WTC11 (cell line): Measurements from ENCODE around the gene MYOZ1. TPM values are rescaled to one million over a fixed set of nuclear protein-coding genes. Genes with fewer than 3 reads are reported as not detected.
A peak's percentile ranks its signal among the peaks of the same experiment; 100 is the strongest.

ENCODE experiments used
- ATAC-seq: fragments of 200-7000 bp; cut with Tn5 transposase; 2 replicates; pipeline ENCODE4 v1.10.0; 2021; ENCODE audit warnings: mild to moderate bottlenecking, moderate library complexity
- CTCF ChIA-PET: fragments of 300-600 bp; sonication (Branson Sonifier 250); formaldehyde crosslinking; loops from one replicate; lab custom pipeline; 2021; ENCODE audit warnings: antibody characterized with exemption; lab: Charles Lee
- POLR2A ChIA-PET: fragments of 350-600 bp; sonication (Branson Sonifier 250); formaldehyde crosslinking; loops from one replicate; lab custom pipeline; 2021; ENCODE audit warnings: antibody characterized with exemption; lab: Charles Lee
- DNase-seq: peaks from one replicate; pipeline ENCODE4 v3.0.0; 2021; ENCODE audit warnings: low spot score
- H3K27ac Mint-ChIP-seq: 2 replicates; pipeline ENCODE4 v1.8.0; 2021; ENCODE audit warnings: mixed read lengths
- H3K27me3 Mint-ChIP-seq: 2 replicates; pipeline ENCODE4 v1.8.0; 2021; ENCODE audit warnings: low read depth, mild to moderate bottlenecking, moderate library complexity, mixed read lengths
- H3K36me3 Mint-ChIP-seq: 2 replicates; pipeline ENCODE4 v1.8.0; 2021; ENCODE audit warnings: mixed read lengths
- H3K4me1 Mint-ChIP-seq: 2 replicates; pipeline ENCODE4 v1.8.0; 2022; ENCODE audit warnings: mixed read lengths
- H3K4me3 Mint-ChIP-seq: 2 replicates; pipeline ENCODE4 v1.8.0; 2021; ENCODE audit warnings: mild to moderate bottlenecking, moderate library complexity, mixed read lengths
- H3K9me3 Mint-ChIP-seq: 2 replicates; pipeline ENCODE4 v1.8.0; 2021; ENCODE audit warnings: mixed read lengths
- ATF1 ChIP-seq: sonication (generic); formaldehyde crosslinking; IDR thresholded peaks from 2 replicates; pipeline ENCODE4 v1.8.1; 2023; ENCODE audit warnings: mild to moderate bottlenecking, moderate library complexity, missing genetic modification reagents
- CREM ChIP-seq: sonication (generic); formaldehyde crosslinking; IDR thresholded peaks from 2 replicates; pipeline ENCODE4 v1.8.1; 2022; ENCODE audit warnings: mild to moderate bottlenecking, missing genetic modification reagents, moderate library complexity
- ELF4 ChIP-seq: sonication (generic); formaldehyde crosslinking; IDR thresholded peaks from 2 replicates; pipeline ENCODE4 v1.8.1; 2022; ENCODE audit warnings: low read depth, mild to moderate bottlenecking, moderate library complexity, missing genetic modification reagents
- FOXK1 ChIP-seq: sonication (generic); formaldehyde crosslinking; IDR thresholded peaks from 2 replicates; pipeline ENCODE4 v1.8.0; 2022; ENCODE audit warnings: mild to moderate bottlenecking, moderate library complexity, missing genetic modification reagents
- IRF2 ChIP-seq: sonication (generic); formaldehyde crosslinking; IDR thresholded peaks from 2 replicates; pipeline ENCODE4 v1.8.0; 2022; ENCODE audit warnings: low read depth, missing genetic modification reagents, borderline replicate concordance
- KAT7 ChIP-seq: sonication (generic); formaldehyde crosslinking; IDR thresholded peaks from 2 replicates; pipeline ENCODE4 v1.8.1; 2023; ENCODE audit warnings: missing genetic modification reagents, mild to moderate bottlenecking, borderline replicate concordance
- MYBL2 ChIP-seq: sonication (generic); formaldehyde crosslinking; IDR thresholded peaks from 2 replicates; pipeline ENCODE4 v1.8.1; 2023; ENCODE audit warnings: mild to moderate bottlenecking, moderate library complexity, missing genetic modification reagents
- NR2C2 ChIP-seq: sonication (generic); formaldehyde crosslinking; IDR thresholded peaks from 2 replicates; pipeline ENCODE4 v1.8.0; 2022; ENCODE audit warnings: mild to moderate bottlenecking, missing genetic modification reagents
- PRRX2 ChIP-seq: fragments of 250-450 bp; sonication (Bioruptor Pico); IDR thresholded peaks from 2 replicates; pipeline ENCODE4 v1.8.0; 2021; ENCODE audit warnings: mild to moderate bottlenecking
- RORB ChIP-seq: fragments of 250-450 bp; sonication (Bioruptor Pico); IDR thresholded peaks from 2 replicates; pipeline ENCODE4 v1.9.0; 2021; ENCODE audit warnings: mild to moderate bottlenecking
- ZNF219 ChIP-seq: sonication (generic); formaldehyde crosslinking; IDR thresholded peaks from 2 replicates; pipeline ENCODE4 v1.8.0; 2023; ENCODE audit warnings: missing genetic modification reagents, mild to moderate bottlenecking, borderline replicate concordance
- ZNF671 ChIP-seq: fragments of 250-450 bp; sonication (Bioruptor Pico); IDR thresholded peaks from 2 replicates; pipeline ENCODE4 v1.8.0; 2021; ENCODE audit warnings: mild to moderate bottlenecking
- total RNA-seq: library from RNA; stranded (reverse); gene quantifications from 3 replicates; pipeline ENCODE4 v1.2.3, GENCODE V29; 2021
- TF ChIP-seq, protein P1 (sequence below): fragments of 250-450 bp; sonication (Bioruptor Pico); IDR thresholded peaks from 2 replicates; pipeline ENCODE4 v1.9.0; 2021; ENCODE audit warnings: mild to moderate bottlenecking, borderline replicate concordance
- TF ChIP-seq, protein P2 (sequence below): fragments of 200-600 bp; IDR thresholded peaks from 2 replicates; pipeline ENCODE4 v1.8.0; 2022; ENCODE audit warnings: antibody characterized with exemption
- TF ChIP-seq, protein P3 (sequence below): sonication (generic); formaldehyde crosslinking; IDR thresholded peaks from 2 replicates; pipeline ENCODE4 v1.8.1; 2022; ENCODE audit warnings: missing genetic modification reagents, borderline replicate concordance

Gene MYOZ1
- total RNA-seq, 1 experiment from 2014 or later = 3.0 TPM

DNA sequence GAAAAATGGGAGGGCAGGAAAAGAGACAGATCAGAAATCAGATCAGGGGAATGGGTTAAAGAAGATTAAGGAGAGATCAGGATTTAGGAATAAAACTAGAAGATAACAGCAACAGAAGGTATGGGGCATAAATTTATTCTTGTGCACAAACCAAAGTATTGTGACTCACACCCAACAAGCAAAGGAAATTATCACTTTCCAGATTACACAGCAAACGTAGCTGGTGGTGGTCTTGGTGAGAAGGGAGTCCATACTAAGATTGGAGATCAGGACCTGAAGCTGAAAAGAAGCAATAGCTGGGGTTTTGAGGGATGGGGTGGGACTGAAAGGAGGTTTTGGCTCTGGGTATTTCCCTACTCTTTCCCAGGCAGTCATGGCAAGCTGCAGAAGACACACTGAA, 3.5 kb upstream of the MYOZ1 start:
- peaks cover 27% of the 10 kb centered on the region for H3K4me1 Mint-ChIP-seq
- ChIA-PET CTCF (interaction anchor here (0.6 to 6.9 kb wide), 11 partner anchors 13 to 178 kb away, joined by 3 to 77 read pairs (median 4); partner anchors contain the start of gene USP54), POLR2A (interaction anchor here (1.0 kb wide), 1 partner anchor 53 kb away, joined by 3 read pairs; the partner anchor contains the start of gene USP54)
- ATAC-seq (no peak), DNase-seq (no peak)
- H3K27me3 Mint-ChIP-seq = no peaks in the 10 kb centered on the region; the same call in 1 of the 2 replicates
- H3K4me3 Mint-ChIP-seq = no peak overlapping the region
- no peak for TF ChIP-seq FOXK1
- TF ChIP-seq ATF1 = no peak
- TF ChIP-seq ZNF219 = no peak
- TF ChIP-seq IRF2 = no peak
- TF ChIP-seq, protein P1, sequence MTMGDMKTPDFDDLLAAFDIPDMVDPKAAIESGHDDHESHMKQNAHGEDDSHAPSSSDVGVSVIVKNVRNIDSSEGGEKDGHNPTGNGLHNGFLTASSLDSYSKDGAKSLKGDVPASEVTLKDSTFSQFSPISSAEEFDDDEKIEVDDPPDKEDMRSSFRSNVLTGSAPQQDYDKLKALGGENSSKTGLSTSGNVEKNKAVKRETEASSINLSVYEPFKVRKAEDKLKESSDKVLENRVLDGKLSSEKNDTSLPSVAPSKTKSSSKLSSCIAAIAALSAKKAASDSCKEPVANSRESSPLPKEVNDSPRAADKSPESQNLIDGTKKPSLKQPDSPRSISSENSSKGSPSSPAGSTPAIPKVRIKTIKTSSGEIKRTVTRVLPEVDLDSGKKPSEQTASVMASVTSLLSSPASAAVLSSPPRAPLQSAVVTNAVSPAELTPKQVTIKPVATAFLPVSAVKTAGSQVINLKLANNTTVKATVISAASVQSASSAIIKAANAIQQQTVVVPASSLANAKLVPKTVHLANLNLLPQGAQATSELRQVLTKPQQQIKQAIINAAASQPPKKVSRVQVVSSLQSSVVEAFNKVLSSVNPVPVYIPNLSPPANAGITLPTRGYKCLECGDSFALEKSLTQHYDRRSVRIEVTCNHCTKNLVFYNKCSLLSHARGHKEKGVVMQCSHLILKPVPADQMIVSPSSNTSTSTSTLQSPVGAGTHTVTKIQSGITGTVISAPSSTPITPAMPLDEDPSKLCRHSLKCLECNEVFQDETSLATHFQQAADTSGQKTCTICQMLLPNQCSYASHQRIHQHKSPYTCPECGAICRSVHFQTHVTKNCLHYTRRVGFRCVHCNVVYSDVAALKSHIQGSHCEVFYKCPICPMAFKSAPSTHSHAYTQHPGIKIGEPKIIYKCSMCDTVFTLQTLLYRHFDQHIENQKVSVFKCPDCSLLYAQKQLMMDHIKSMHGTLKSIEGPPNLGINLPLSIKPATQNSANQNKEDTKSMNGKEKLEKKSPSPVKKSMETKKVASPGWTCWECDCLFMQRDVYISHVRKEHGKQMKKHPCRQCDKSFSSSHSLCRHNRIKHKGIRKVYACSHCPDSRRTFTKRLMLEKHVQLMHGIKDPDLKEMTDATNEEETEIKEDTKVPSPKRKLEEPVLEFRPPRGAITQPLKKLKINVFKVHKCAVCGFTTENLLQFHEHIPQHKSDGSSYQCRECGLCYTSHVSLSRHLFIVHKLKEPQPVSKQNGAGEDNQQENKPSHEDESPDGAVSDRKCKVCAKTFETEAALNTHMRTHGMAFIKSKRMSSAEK (CRISPR knock-in tag) = no peak
- TF ChIP-seq MYBL2 (CRISPR knock-in tag) = no peak
- TF ChIP-seq ZNF671 = no peak
- H3K36me3 Mint-ChIP-seq = no peaks in the 10 kb centered on the region
- H3K9me3 Mint-ChIP-seq = no peaks in the 10 kb centered on the region
- no peak overlapping the region; the same call in 1 of the 2 replicates for H3K27ac Mint-ChIP-seq

DNA sequence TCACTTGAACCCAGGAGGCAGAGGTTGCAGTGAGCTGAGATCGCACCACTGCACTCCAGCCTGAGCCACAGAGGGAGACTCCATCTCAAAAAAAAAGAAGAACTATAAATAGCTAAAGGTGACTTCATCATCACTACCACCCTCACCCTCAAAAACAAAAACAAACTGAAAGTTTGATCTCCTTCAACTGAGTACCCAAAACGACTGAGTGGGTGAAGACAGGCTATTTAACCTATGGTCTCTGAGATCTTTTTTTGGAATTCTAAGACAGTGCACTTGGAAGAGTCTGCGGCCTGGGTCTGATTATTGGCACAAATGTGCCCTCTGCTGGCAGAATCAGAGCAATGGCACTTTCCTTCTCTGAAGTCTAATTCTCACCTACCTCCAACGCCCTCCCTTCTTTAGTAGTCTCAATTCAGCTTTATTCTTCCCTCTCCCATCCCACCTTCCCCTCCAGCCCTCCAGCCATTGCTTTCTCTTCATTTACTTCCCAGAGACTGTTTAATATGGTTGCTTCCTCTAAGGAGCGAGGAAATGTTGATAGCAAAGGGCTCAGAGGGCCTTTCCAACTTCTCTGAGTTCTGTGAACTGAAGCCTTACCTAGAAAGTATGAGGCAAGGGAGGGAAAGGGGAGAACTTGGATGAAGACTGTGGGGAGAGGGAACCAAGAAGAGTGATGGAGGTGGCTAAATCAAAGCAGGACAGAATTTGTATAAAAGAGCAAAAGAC, 2.9 kb upstream of the MYOZ1 start:
- Mint-ChIP-seq H3K9me3 (no peaks in the 10 kb centered on the region), H3K27ac (no peak overlapping the region; the same call in 1 of the 2 replicates), H3K4me1 (peaks cover 27% of the 10 kb centered on the region), H3K4me3 (no peak overlapping the region), H3K36me3 (no peaks in the 10 kb centered on the region), H3K27me3 (no peaks in the 10 kb centered on the region; the same call in 1 of the 2 replicates)
- ChIA-PET POLR2A (interaction anchor here (1.0 kb wide), 1 partner anchor 53 kb away, joined by 3 read pairs; the partner anchor contains the start of gene USP54), CTCF (interaction anchor here (0.5 to 6.9 kb wide), 15 partner anchors 13 to 449 kb away, joined by 3 to 77 read pairs (median 4); partner anchors contain the start of gene USP54)
- peak; percentile 57 for DNase-seq
- TF ChIP-seq CREM (no peak), ZNF671 (no peak), ELF4 (no peak), KAT7 (no peak), RORB (no peak), NR2C2 (CRISPR knock-in tag) (no peak), PRRX2 (CRISPR knock-in tag) (no peak)
- TF ChIP-seq, protein P2, sequence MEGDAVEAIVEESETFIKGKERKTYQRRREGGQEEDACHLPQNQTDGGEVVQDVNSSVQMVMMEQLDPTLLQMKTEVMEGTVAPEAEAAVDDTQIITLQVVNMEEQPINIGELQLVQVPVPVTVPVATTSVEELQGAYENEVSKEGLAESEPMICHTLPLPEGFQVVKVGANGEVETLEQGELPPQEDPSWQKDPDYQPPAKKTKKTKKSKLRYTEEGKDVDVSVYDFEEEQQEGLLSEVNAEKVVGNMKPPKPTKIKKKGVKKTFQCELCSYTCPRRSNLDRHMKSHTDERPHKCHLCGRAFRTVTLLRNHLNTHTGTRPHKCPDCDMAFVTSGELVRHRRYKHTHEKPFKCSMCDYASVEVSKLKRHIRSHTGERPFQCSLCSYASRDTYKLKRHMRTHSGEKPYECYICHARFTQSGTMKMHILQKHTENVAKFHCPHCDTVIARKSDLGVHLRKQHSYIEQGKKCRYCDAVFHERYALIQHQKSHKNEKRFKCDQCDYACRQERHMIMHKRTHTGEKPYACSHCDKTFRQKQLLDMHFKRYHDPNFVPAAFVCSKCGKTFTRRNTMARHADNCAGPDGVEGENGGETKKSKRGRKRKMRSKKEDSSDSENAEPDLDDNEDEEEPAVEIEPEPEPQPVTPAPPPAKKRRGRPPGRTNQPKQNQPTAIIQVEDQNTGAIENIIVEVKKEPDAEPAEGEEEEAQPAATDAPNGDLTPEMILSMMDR = peak; percentile 81
- TF ChIP-seq, protein P3, sequence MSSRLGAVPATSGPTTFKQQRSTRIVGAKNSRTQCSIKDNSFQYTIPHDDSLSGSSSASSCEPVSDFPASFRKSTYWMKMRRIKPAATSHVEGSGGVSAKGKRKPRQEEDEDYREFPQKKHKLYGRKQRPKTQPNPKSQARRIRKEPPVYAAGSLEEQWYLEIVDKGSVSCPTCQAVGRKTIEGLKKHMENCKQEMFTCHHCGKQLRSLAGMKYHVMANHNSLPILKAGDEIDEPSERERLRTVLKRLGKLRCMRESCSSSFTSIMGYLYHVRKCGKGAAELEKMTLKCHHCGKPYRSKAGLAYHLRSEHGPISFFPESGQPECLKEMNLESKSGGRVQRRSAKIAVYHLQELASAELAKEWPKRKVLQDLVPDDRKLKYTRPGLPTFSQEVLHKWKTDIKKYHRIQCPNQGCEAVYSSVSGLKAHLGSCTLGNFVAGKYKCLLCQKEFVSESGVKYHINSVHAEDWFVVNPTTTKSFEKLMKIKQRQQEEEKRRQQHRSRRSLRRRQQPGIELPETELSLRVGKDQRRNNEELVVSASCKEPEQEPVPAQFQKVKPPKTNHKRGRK = 0 out of 2 replicates have a peak, but pooled peaks have one; percentile 32
- ATAC-seq = peak; percentile 37
